GM23338 (cell line): ENCODE data around the gene STN1.

Experiments
- CREB1 ChIP-seq: fragments of 250-450 bp; sonication (Bioruptor Pico); IDR thresholded peaks from 2 replicates; pipeline ENCODE4 v1.5.0; 2020; ENCODE audit warnings: low read depth, mild to moderate bottlenecking, moderate library complexity
- CTCF ChIP-seq, 2 experiments: fragments of 200-600 bp in 1 of 2; sonication (generic) in 1 of 2; conservative IDR thresholded peaks; 2 replicates each; pipeline versions ENCODE4 v1.5.1 to v1.6.1; 2016 to 2017; ENCODE audit warnings: antibody characterized with exemption in 2 of 2, low read depth in 2 of 2, mild to moderate bottlenecking in 2 of 2, moderate library complexity in 1 of 2
- EZH2phosphoT487 ChIP-seq: fragments of 200-600 bp; sonication (generic); IDR thresholded peaks from one replicate; pipeline ENCODE4 v1.8.1; 2018; ENCODE audit warnings: antibody characterized with exemption; ENCODE audit not compliant: unreplicated experiment
- REST ChIP-seq: IDR thresholded peaks from one replicate; pipeline ENCODE4 v1.6.1; 2018; ENCODE audit warnings: antibody characterized with exemption; ENCODE audit not compliant: unreplicated experiment
- ZNF114 ChIP-seq: fragments of 250-450 bp; sonication (Bioruptor Pico); IDR thresholded peaks from 2 replicates; pipeline ENCODE4 v1.5.0; 2020; ENCODE audit warnings: mild to moderate bottlenecking, moderate library complexity

- no peak for TF ChIP-seq EZH2phosphoT487
- TF ChIP-seq CTCF (conservative IDR thresholded peaks at IDR 0.05; ENCODE audit: low read depth in 2 of 2): no peak
- no peak for TF ChIP-seq CREB1 (CRISPR knock-in tag)
- TF ChIP-seq REST: no peak
- TF ChIP-seq ZNF114 (CRISPR knock-in tag): no peak
These were observed 74.0 kb downstream of the STN1 start for GRCh38 chr10:103843854-103844570.
